ENCODE results near the gene CCDC192.

- TF ChIP-seq CTCF (IDR thresholded peaks at IDR 0.05; ENCODE audit: low read depth, low read length, poor library complexity, severe bottlenecking) (peak; percentile 58), EZH2phosphoT487 (IDR thresholded peaks at IDR 0.05; ENCODE audit: borderline replicate concordance, low read length) (no peak)
Measured at GRCh38 chr5:127746756-127747155, 43.6 kb downstream of the CCDC192 start.
